Measurements from ENCODE around the gene DMPK.

Gene DMPK

DNA sequence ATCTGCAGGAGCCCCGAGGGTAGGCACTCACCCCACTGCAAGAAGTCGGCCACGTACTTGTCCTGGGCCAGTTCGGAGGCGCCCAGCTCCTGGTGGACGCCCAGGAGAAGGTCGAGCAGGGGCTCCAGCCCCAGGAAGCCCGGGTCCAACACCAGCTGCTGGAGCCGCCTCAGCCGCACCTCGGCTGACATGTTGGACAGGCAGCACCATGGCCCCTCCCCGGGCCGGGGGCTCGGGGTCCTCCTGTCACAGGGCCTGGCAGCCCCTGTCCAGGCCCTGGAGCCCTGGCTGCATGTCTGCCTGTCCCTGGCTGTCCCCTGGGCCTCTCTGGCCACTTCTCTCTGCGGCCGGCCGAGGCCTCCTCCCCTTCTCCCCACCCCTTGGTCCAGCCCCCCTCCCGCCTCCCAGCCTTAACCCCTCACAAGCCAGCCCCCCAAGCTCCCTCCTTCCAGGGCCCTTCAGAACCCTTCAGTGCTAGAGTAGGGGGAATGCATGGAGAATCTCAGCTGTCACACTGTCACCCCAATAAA is at the start of gene DMPK:
Gene DMPK (minus strand): TSS at position 329 of the 530 bp plus-strand sequence. CDS start 138 bp downstream, at position 191.
- no peak for DNase-seq (ENCODE audit: low read depth in 2 of 2)

DNA sequence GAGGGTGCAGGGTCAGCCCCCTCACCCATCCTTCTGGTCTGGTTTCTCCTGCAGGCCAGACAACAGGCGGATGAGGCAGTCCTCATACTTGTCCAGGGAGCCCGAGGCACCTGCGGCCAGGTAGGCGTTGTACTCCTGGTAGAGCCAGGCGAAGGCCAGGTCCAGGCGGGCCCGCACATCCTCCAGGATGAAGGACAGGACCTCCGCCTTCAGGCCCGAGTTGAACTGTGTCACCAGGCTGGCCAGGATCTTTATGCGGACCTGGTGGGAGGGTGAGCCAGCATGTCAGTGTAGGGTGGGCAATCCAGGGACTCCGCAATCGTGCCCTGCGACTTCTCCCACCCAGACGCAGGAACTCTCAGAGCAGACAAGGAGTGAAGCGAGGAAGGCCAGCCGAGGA is 46.7 kb upstream of the DMPK start:
- no peak for DNase-seq (ENCODE audit: low read depth in 2 of 2)

GRCh38 chr19:45828523-45828922 is 46.2 kb upstream of the DMPK start:
- DNase-seq (ENCODE audit: low read depth in 2 of 2) = no peak

DNA sequence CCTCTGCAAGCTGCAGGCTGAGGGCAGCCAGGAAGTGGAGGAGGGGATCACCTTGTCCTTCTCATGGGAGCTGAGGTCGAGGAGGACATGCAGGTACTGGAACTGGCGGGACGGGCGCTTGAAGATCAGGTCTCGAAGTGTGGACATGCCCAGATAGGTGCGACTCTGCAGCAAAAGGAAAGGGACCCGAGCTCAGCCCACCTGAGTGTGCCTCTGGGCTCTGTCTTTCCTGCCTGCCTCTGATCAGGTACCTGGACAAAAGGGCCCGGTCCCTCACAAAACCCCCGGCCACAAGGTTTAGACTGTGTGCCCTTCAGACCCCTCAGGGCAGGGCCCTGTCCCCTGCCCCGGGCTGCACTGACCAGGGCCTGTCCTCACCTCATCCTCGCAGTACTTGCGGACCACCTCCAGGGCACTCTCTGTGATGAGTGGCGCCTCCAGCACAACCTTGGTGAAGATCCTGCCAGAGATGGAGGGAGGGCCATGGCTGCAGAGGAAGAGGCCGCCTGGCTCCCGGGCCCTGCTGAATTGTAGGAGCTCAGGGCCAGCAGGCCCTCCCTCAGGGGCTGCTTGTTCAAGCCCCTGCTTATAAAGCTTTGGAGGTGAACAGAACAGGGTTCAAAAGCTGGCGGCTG is 45.3 kb upstream of the DMPK start:
- no peak for DNase-seq (ENCODE audit: low read depth in 2 of 2)

GRCh38 chr19:45826934-45827333 is 44.6 kb upstream of the DMPK start:
- no peak for DNase-seq (ENCODE audit: low read depth in 2 of 2)

- no peak for DNase-seq (ENCODE audit: low read depth in 2 of 2)
Measured at GRCh38 chr19:45825917-45826893, 43.9 kb upstream of the DMPK start.

DNA sequence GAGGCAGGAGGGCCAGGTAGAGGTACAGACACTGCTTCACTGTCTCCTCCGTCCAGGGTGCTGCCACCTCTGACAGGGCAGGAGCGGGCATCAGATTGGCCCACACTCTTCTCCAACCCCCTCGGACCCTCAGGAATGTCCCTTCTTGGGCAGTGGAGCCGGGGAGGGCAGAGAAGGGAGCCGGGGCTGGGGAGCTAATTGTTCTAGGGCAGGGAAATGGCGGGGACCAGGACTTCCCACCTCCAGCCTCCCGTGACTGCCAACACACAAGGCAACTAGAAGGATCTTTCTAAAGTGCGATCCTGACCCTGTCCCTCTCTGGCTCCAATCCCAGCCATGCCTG is 42.9 kb upstream of the DMPK start:
- no peak for DNase-seq (ENCODE audit: low read depth in 2 of 2)

DNA sequence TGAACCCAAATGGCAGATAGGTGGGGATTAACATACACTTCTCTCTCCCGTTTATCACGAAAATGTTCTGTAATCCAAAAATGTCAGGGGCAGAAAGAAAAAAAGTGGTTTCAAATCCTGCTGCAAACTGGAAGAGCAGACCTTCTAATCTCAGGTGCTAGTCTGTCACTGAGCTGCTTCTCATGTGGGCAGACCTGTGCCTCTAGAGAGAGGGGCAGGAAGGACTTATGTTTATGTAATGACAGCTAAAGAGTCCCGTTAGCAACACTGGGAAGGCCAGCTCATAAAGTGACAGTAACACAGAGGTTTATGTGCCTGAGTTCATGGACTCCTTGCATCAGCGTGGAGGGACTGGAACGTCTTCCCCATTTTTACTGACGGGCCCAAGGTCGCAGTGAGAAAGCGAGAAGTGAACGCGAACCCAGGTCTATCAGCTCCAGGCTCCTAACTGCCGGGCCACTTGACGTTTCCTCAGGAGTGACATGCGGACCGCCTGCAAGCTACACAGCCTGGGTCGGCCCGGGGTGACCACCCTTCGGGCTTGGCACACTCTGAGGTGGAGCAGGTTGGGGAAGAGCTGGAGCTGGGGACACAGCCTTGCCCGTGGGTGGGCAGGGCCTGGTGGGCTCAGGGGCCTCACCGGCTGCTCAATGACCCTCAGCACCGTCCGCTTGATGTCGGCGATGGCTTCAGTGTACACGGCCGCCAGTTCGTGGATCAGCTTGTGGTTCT is 42.4 kb upstream of the DMPK start:
- no peak for DNase-seq (ENCODE audit: low read depth in 2 of 2)

DNA sequence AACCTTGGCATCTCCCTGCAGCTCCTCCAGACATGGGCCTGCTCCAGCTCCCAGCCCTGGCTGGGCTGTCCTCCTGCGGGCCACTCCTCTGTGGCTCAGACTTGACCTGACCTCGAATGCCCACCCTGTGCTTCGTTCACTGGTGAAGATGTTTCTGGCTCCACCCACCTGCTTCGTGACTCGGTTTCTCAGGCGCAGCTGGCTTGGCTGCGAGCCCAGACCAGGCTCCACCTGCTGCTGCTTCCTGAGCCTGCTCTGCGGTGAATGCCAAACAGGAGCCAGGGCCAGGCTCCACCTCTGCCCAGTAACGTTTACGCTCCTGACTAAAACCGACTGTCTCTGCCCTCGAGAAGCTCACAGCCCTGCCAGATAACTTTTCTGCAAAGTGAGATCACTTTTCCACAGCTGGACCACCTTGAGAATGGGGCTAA is 41.8 kb upstream of the DMPK start:
- DNase-seq (ENCODE audit: low read depth in 2 of 2) = no peak

DNA sequence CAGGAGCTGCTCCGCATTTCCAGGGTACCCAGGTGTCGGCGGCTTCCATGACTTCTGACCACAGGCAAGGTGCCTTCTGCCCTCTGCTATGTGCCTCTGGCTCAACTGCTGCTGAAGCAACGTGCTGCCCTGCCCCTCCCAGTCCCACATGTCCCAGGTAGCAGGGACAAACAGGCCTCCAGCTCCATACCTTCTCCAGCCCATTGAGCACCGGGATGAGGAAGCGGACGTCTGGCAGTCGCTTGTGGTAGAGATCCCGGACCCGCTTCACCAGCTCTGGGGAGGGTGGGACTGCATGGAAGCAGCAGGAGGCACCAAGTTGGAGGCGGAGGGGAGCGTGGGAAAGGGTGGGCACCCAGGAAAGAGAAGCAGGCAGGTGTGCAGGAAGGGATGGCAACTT is 40.9 kb upstream of the DMPK start:
- DNase-seq (ENCODE audit: low read depth in 2 of 2) = no peak

GRCh38 chr19:45822716-45823115 is 40.4 kb upstream of the DMPK start:
- DNase-seq (ENCODE audit: low read depth in 2 of 2) = no peak

DNA sequence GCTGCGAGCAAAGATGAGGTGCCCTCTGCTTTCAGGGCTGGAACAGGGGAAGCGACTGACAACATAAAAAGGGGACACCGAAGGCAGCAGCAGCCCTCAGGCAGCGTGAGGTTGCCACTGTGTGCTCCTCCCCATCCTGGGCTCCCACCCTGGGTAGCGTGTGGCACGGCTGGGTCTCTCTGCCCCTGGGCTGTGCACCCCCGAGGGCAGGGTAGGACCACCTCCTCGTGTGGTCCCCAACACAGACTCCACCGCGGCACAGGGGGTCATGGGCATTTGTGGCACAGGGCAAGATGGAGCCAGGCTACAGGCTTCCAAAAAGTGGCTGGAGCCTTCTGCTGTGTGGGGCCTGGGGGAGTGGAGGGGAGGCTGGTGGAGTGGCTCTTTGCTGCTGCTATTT is 39.3 kb upstream of the DMPK start:
- DNase-seq (ENCODE audit: low read depth in 2 of 2) = no peak

DNA sequence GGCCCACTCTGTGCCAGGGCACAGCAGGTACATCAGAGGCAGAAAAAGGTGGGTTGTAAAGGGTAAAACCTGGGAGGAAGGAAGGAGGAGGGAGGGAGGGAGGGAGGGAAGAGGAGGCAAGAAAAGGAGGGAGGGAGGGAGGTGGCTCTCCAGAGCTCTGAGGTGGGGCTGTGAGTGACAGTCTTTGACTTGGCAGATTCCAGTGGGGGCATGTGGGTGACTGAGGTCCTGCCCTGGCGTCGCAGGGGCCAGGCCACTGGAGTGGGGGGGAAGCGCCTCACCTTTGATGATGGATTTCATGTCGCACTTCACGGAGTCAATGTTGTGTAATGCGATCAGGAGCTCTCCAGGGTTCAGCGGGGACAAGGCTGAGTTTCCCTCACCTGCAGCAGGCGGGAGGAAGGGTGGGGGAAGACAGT is 38.8 kb upstream of the DMPK start:
- DNase-seq (ENCODE audit: low read depth in 2 of 2) = no peak

GRCh38 chr19:45820413-45821102 is 38.3 kb upstream of the DMPK start:
- no peak for DNase-seq (ENCODE audit: low read depth in 2 of 2)

GRCh38 chr19:45819769-45820168 is 37.5 kb upstream of the DMPK start:
- no peak for DNase-seq (ENCODE audit: low read depth in 2 of 2)

DNA sequence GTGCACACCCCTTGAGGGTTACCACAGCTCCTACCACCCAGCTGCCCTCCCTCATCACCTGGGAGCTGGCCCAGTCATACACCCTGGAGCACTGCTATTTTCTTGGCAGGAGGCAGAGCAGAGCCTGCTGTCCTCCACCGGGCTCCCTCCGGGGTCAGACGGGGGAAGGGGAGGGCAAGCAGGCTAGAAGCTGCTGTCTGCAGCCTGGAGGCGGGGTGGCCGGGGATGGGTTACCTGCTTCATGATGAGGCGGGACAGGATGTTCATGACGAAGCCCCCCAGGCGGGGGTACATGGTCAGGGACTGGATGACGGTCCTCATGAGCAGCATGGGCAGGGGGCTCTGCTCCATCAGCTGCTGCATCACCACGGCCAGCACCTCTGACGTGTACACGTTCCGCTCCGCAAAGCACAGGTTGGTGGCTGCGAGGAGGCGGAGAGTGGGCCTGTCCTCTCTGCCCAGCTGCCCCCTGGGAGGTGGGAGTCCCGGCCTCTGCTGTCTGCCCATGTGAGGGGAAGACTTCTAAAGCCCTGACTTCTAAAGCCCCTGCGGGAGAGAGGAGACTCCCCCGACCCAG is 35.5 kb upstream of the DMPK start:
- no peak for DNase-seq (ENCODE audit: low read depth in 2 of 2)

DNA sequence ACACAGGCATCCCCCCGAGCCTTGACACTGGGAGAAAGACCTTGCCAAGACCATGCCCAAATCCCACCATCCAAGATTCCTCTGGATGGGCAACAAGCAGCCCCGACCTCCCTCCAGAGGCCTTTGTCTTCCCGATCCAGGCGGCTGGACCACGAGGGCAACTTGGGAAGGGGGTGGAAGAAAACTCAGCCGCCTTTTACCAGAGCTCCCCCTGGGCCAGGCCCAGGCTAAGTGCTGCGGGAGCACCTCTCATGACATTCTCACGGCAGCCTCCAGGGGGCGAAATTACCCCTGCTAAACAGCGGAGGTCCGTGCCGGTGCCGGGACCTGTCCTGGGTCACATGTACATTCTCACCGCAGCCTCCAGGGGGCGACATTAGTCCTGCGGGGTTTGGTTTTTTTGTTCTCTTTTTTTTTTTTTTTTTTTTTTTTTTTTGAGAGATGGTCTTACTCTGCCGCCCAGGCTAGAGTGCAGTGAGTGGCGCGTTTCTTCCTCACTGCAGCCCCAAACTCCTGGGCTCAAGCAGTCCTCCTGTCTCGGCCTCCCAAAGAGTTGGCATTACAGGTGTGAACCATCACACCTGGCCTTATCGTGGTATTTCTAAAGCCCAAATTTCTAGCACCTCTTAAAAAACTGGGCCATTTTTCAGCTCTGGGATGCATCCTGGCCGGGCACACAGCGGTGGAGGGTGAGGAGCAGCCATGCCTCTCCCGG is 34.9 kb upstream of the DMPK start:
- peak; percentile 94 for DNase-seq (ENCODE audit: low read depth in 2 of 2)

DNA sequence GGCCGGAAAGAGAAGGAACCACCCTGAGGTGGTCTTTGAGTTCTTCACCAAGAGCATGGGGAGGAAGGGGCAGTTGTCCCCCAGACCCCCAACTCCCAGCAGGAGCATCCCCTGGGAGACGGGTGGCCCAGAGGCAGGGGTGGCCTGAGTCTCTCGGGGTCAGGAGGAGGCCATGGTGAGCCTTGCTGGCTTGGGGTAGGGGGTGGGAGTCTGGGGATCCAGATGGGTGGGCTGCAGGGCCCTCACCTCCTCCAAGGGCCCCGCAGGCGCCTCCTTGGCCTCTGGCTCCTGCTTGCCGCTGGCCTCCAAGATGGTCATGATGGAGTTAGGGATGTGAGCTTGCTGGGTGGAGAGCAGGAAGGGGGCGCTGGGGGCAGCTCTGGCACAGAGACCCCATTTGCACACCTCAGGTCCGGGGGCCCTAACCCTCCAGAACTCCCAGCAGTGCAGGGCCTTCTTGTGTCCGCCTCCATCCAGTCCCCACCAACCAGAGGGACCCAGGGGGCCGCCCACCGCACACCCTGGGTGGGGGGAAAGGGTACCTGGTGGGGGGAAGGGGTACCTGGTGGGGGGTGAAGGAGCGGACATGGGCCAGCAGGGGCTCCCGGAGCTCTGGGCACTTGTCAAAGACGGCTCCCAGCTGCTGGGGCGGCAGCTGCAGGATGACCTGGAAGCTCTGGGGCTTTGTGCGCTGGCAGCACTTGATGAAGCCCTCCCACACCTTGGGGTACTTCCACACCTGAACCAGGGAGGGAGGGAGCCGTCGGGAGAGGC is 34.1 kb upstream of the DMPK start:
- no peak for DNase-seq (ENCODE audit: low read depth in 2 of 2)

- DNase-seq (ENCODE audit: low read depth in 2 of 2) = no peak
Measured at GRCh38 chr19:45815481-45816216, 33.4 kb upstream of the DMPK start.

Data from stimulated activated CD4-positive, alpha-beta T cell treated with anti-CD3 and anti-CD28 coated beads, Interleukin-15, amount 100 ng/mL, for 48 hours (primary cell).